Measurements from ENCODE around the gene LSM14A. TPM values are rescaled to one million over a fixed set of nuclear protein-coding genes. Genes with fewer than 3 reads are reported as not detected.

LSM14A gene
- polyA plus RNA-seq, 3 donors, result 73.2 to 91.8 (median 82.7) TPM

DNA sequence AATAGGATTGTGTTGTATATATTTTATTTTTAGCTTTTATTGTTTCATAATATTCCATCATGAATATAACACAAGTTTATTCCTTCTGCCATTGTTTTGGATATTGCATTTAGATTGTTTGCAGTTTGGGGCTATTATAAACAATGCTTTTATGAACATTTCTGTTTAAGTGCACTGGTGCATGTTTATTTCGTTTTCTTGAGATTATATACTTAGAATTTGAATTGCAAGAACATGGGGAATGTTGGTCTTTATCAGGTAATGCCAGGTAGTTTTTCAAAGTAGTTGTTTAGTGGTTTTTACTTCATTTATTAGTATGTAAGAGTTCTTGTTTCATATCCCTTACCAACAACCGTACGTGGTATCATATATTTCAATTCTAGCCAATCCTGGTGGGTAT is 4.3 kb downstream of the LSM14A start:
- Histone ChIP-seq H3K4me1 (ENCODE audit: control insufficient read depth in 1 of 2, insufficient read depth in 2 of 2, low read length in 2 of 2) (peaks cover 42 to 62% of the 10 kb centered on the region in 2 donors), H3K79me2 (ENCODE audit: insufficient read depth, low read length) (peaks cover 97% of the 10 kb centered on the region), H3K36me3 (replicated peaks in 1 of 2; ENCODE audit: control insufficient read depth in 1 of 2, insufficient read depth in 2 of 2, low read length in 2 of 2) (peaks cover 0 to 16% of the 10 kb centered on the region in 2 donors), H3K4me3 (replicated peaks in 1 of 3; ENCODE audit: low read depth in 2 of 3, low read length in 3 of 3) (no peak overlapping the region), H3K9ac (ENCODE audit: insufficient read depth, low read length, poor library complexity, severe bottlenecking) (no peak overlapping the region), H3K4me2 (replicated peaks; ENCODE audit: extremely low read depth, low read length, poor library complexity, severe bottlenecking) (peak overlapping the region; percentile 13), H3K27ac (ENCODE audit: low read depth in 1 of 2, low read length in 2 of 2) (peak overlapping the region in 1 of 2 donors; percentile 27), H3K9me3 (replicated peaks in 1 of 2; ENCODE audit: control insufficient read depth in 1 of 2, insufficient read depth in 1 of 2, low read length in 2 of 2) (no peaks in the 10 kb centered on the region), H4K20me1 (ENCODE audit: insufficient read depth, low read length) (peaks cover 74% of the 10 kb centered on the region), H2AFZ (ENCODE audit: insufficient read depth, low read depth, low read length, poor library complexity, severe bottlenecking) (no peak overlapping the region), H3K27me3 (ENCODE audit: control insufficient read depth in 2 of 2, insufficient read depth in 2 of 2, low read length in 2 of 2) (no peaks in the 10 kb centered on the region)
- Mint-ChIP-seq H3K27ac (peak overlapping the region in 1 of 7 donors; percentile 61), H3K9me3 (no peaks in the 10 kb centered on the region), H3K4me1 (peaks cover 67% of the 10 kb centered on the region), H3K27me3 (ENCODE audit: low read depth in 3 of 3) (no peaks in the 10 kb centered on the region), H3K36me3 (peaks cover 8 to 19% of the 10 kb centered on the region in 2 donors), H3K4me3 (no peak overlapping the region)
- WGBS (ENCODE audit: insufficient coverage), result no CpG with 5 or more reads among the region's 3 CpGs
- intact Hi-C loops (cut with micrococcal nuclease), result loop anchor here in 1 of 2 donors (10.0 kb wide), 1 partner anchor 498 kb away; the partner anchor contains the start of genes SCGB2B2 and ZNF302
- no peak for DNase-seq
- TF ChIP-seq, protein P1, sequence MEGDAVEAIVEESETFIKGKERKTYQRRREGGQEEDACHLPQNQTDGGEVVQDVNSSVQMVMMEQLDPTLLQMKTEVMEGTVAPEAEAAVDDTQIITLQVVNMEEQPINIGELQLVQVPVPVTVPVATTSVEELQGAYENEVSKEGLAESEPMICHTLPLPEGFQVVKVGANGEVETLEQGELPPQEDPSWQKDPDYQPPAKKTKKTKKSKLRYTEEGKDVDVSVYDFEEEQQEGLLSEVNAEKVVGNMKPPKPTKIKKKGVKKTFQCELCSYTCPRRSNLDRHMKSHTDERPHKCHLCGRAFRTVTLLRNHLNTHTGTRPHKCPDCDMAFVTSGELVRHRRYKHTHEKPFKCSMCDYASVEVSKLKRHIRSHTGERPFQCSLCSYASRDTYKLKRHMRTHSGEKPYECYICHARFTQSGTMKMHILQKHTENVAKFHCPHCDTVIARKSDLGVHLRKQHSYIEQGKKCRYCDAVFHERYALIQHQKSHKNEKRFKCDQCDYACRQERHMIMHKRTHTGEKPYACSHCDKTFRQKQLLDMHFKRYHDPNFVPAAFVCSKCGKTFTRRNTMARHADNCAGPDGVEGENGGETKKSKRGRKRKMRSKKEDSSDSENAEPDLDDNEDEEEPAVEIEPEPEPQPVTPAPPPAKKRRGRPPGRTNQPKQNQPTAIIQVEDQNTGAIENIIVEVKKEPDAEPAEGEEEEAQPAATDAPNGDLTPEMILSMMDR (IDR thresholded peaks at IDR 0.05), result no peak

DNA sequence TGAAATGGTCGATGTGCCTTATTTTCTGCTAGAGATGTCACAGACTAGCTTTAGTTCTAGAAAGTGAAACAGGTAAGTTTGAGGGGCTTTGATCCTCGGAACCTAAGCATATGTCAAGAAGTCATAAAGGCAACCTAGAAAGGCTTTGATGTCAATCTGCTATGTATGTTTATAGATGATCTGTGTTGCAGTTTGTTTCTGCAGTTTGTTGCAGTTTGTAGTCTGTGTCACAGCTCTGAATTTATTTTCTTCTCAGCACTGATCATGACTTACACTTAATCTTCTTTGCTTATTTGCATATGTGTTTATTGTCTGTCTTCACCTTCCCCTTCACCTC is 5.9 kb downstream of the LSM14A start:
- TF ChIP-seq, protein P1 (IDR thresholded peaks at IDR 0.05), result no peak
- Mint-ChIP-seq H3K4me3 (no peak overlapping the region), H3K9me3 (no peaks in the 10 kb centered on the region), H3K36me3 (peaks cover 19 to 33% of the 10 kb centered on the region in 2 donors), H3K27me3 (ENCODE audit: low read depth in 3 of 3) (no peaks in the 10 kb centered on the region), H3K27ac (no peak overlapping the region), H3K4me1 (peaks cover 75% of the 10 kb centered on the region)
- Histone ChIP-seq H3K36me3 (replicated peaks in 1 of 2; ENCODE audit: control insufficient read depth in 1 of 2, insufficient read depth in 2 of 2, low read length in 2 of 2) (peaks cover 0 to 16% of the 10 kb centered on the region in 2 donors), H3K27me3 (ENCODE audit: control insufficient read depth in 2 of 2, insufficient read depth in 2 of 2, low read length in 2 of 2) (no peaks in the 10 kb centered on the region), H3K79me2 (ENCODE audit: insufficient read depth, low read length) (peaks cover 100% of the 10 kb centered on the region), H3K9ac (ENCODE audit: insufficient read depth, low read length, poor library complexity, severe bottlenecking) (no peak overlapping the region), H3K27ac (ENCODE audit: low read depth in 1 of 2, low read length in 2 of 2) (peak overlapping the region in 1 of 2 donors; percentile 2), H2AFZ (ENCODE audit: insufficient read depth, low read depth, low read length, poor library complexity, severe bottlenecking) (no peak overlapping the region), H3K4me1 (ENCODE audit: control insufficient read depth in 1 of 2, insufficient read depth in 2 of 2, low read length in 2 of 2) (peaks cover 35 to 56% of the 10 kb centered on the region in 2 donors), H3K4me2 (replicated peaks; ENCODE audit: extremely low read depth, low read length, poor library complexity, severe bottlenecking) (no peak overlapping the region), H3K4me3 (replicated peaks in 1 of 3; ENCODE audit: low read depth in 2 of 3, low read length in 3 of 3) (no peak overlapping the region), H3K9me3 (replicated peaks in 1 of 2; ENCODE audit: control insufficient read depth in 1 of 2, insufficient read depth in 1 of 2, low read length in 2 of 2) (no peaks in the 10 kb centered on the region), H4K20me1 (ENCODE audit: insufficient read depth, low read length) (peaks cover 91% of the 10 kb centered on the region)
- WGBS (ENCODE audit: insufficient coverage), result 92% methylated on average over 2 of the region's 2 CpGs
- no peak for DNase-seq
- intact Hi-C loops (cut with micrococcal nuclease), result loop anchor here in 1 of 2 donors (10.0 kb wide), 1 partner anchor 497 kb away; the partner anchor contains the start of genes SCGB2B2 and ZNF302

Data from CD14-positive monocyte (primary cell).